ENCODE measurements around the gene RHOC. TPM values are rescaled to one million over a fixed set of nuclear protein-coding genes. Genes with fewer than 3 reads are reported as not detected.
A peak's percentile ranks its signal among the peaks of the same experiment; 100 is the strongest.
"Not testable (repeated sequence)": the region's sequence is repeated elsewhere in the genome, so short reads cannot be mapped to it uniquely, and the experiment has no call there.

RHOC gene
- total RNA-seq, 1 donor from 2014 or later, result 50.4 TPM

DNA sequence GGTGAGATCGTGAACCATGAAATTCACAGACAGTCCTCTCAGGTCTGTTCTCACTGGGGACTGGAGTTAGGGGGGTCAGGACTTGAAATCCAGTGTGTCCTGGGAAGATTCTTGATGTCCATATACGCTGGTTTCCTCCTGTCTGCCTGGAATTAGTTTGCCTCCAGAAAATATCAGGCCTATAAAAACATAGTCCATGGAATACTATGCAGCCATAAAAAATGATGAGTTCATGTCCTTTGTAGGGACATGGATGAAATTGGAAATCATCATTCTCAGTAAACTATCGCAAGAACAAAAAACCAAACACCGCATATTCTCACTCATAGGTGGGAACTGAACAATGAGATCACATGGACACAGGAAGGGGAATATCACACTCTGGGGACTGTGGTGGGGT is 17.3 kb upstream of the RHOC start:
- DNase-seq (ENCODE audit: low spot score); H3K9me3 Mint-ChIP-seq; H3K27ac Mint-ChIP-seq; H3K36me3 Mint-ChIP-seq (ENCODE audit: low read depth); H3K4me3 Mint-ChIP-seq; intact Hi-C loops (cut with micrococcal nuclease): not testable (repeated sequence)
- H3K27me3 Mint-ChIP-seq (ENCODE audit: insufficient read depth), result peaks cover 22% of the 10 kb centered on the region
- peaks cover 12% of the 10 kb centered on the region for H3K4me1 Mint-ChIP-seq (ENCODE audit: low read depth)

DNA sequence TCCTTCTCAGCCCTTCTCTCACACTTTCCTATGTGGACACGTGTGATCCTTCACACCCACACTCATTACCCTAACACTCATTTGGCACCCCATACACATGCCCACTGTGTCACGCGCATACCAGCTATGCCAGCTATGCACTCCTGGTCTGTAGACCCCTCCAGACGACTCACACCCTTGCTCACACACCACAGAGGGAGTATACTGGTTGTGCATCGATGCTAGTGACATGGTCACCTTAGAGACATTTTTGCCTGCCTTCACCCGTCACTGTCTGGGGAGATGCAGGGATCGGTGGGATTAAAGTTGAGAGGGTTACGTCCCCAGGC is 16.5 kb upstream of the RHOC start:
- DNase-seq (ENCODE audit: low spot score), result no peak
- intact Hi-C loops (cut with micrococcal nuclease), result no loop called here
- Mint-ChIP-seq H3K9me3 (no peaks in the 10 kb centered on the region), H3K4me3 (no peak overlapping the region), H3K4me1 (ENCODE audit: low read depth) (peaks cover 16% of the 10 kb centered on the region), H3K27ac (no peak overlapping the region), H3K27me3 (ENCODE audit: insufficient read depth) (peaks cover 22% of the 10 kb centered on the region), H3K36me3 (ENCODE audit: low read depth) (no peaks in the 10 kb centered on the region)

DNA sequence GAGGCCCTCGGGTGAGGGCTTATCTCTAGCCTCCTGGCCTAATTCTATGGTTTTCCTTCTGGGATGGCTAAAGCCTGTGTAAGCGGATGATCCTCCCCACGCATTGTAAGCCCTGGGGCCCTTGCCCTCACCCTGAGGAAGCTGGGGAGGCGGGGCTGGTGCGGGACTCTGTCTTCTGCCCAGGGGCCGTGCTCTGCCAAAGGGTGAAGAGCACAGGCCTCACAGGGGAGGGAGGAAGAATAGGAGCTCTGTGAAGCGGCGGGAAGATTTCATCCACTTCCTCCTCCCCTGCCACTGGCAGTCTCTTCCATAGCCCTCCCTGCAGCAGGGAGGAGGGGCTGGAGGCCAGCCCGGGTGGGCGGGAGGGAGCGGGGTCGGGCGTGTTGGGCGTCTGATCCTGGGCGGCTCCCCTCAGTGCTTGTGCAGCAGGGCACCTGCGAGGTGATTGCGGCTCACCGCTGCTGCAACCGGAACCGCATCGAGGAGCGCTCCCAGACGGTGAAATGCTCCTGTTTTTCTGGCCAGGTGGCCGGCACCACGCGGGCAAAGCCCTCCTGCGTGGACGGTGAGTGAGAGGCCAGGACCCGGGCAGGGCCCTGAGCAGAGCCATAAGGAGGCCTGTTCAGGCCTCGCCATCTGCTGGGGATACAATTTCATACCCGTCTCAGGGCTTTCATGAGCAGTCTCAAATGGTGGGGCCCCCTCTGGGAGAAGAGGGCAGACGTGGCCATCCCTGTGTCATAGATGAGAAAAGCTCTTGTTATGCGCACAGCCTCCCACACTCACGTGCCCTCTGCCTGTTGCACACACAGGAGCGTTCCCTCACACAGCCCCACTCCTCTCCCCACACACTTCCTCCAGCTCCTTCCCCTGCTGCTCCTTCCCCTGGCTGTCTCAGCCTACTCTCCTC is 15.9 kb upstream of the RHOC start:
- intact Hi-C loops (cut with micrococcal nuclease), result no loop called here
- Mint-ChIP-seq H3K4me3 (no peak overlapping the region), H3K4me1 (ENCODE audit: low read depth) (peaks cover 22% of the 10 kb centered on the region), H3K27ac (no peak overlapping the region), H3K36me3 (ENCODE audit: low read depth) (no peaks in the 10 kb centered on the region), H3K9me3 (no peaks in the 10 kb centered on the region), H3K27me3 (ENCODE audit: insufficient read depth) (peaks cover 21% of the 10 kb centered on the region)
- no peak for DNase-seq (ENCODE audit: low spot score)

DNA sequence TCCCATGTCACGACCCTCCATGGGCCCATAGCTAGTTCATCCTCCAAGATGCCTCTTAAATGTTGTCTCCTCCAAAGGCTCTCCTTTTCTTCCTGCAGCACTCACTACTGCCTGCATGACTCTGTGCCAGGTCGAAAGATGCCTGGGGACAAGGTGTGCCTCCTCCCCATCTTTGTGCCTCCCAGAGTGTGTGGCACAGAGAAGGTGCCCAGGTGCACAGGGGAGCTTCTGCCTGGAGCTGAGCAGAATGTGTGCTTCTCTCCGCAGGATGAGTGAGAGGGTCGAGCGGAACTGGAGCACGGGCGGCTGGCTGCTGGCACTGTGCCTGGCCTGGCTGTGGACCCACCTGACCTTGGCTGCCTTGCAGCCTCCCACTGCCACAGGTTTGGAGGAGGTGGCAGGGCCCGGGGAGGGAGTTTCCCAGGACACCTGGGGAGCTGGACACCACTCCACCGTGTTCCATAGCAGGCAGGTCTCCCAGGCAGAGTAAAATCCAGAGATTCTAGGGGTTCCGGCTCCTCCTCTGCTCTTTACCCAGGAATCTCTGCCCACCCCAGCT is 15.1 kb upstream of the RHOC start:
- Mint-ChIP-seq H3K36me3 (ENCODE audit: low read depth) (no peaks in the 10 kb centered on the region), H3K9me3 (no peaks in the 10 kb centered on the region), H3K27me3 (ENCODE audit: insufficient read depth) (peaks cover 20% of the 10 kb centered on the region), H3K4me1 (ENCODE audit: low read depth) (peaks cover 30% of the 10 kb centered on the region), H3K27ac (no peak overlapping the region), H3K4me3 (no peak overlapping the region)
- DNase-seq (ENCODE audit: low spot score), result no peak
- intact Hi-C loops (cut with micrococcal nuclease), result no loop called here

DNA sequence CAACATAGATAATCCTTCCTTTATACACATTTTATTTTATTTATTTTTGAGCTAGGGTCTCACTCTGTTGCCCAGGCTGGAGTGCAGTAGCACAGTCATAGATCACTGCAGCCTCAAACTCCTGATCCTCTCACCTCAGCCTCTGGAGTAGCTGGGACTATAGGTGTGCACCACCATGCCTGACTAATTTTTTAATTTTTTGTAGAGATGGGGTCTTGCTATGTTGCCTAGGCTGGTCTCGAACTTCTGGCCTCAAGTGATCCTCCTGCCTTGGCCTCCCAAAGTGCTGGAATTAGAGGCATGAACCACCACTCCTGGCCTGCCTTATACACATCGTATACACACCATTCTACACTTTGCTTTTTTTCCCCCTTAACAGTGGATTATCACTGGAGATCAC is 14.4 kb upstream of the RHOC start:
- H3K27ac Mint-ChIP-seq; intact Hi-C loops (cut with micrococcal nuclease); H3K9me3 Mint-ChIP-seq; DNase-seq (ENCODE audit: low spot score); H3K36me3 Mint-ChIP-seq (ENCODE audit: low read depth); H3K4me3 Mint-ChIP-seq: not testable (repeated sequence)
- H3K4me1 Mint-ChIP-seq (ENCODE audit: low read depth), result peaks cover 38% of the 10 kb centered on the region
- H3K27me3 Mint-ChIP-seq (ENCODE audit: insufficient read depth), result peaks cover 13% of the 10 kb centered on the region

DNA sequence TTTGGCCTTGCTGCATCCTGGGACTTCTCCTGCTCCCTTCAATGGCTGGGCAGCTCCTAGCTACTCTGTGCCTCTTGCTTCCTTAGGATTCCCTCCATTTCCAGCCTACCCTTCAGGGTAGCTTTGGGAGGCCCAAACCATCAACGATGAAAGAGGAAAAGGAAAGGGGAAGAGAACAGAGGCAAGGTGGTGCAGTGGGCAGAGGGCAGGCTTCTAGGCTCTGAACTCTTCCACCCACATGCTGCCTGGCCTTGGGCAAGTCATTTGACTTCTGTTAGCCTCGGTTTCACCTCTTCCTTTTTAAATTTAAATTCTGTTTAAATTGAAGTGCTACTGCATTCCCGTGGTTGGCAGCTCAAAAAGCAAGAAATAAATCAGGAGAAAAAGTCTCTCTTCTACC is 13.9 kb upstream of the RHOC start:
- Mint-ChIP-seq H3K4me1 (ENCODE audit: low read depth) (peaks cover 42% of the 10 kb centered on the region), H3K9me3 (no peaks in the 10 kb centered on the region), H3K27me3 (ENCODE audit: insufficient read depth) (peaks cover 12% of the 10 kb centered on the region), H3K27ac (no peak overlapping the region), H3K36me3 (ENCODE audit: low read depth) (no peaks in the 10 kb centered on the region), H3K4me3 (no peak overlapping the region)
- intact Hi-C loops (cut with micrococcal nuclease), result no loop called here
- DNase-seq (ENCODE audit: low spot score), result no peak

DNA sequence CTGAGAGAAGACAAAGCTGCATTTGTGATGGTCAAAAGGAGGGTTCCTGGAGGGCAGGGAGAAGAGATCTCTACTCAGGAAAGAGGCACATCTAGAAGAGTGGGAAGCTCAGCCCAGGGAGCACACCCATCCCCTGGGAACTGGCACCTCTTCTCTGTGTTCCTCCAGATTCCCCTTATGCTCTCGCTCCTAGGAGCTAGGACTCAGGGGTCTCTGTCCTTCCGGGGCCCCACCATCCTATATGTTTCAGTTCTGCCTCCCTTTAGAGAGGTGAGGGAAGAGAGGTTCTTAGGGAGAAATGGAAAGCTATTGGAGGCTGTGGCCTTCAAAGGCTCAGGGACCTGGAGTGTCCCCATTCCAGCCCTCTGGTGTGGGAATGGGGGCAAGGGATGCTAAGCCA is 12.8 kb upstream of the RHOC start:
- Mint-ChIP-seq H3K27me3 (ENCODE audit: insufficient read depth) (peaks cover 15% of the 10 kb centered on the region), H3K4me3 (no peak overlapping the region), H3K36me3 (ENCODE audit: low read depth) (no peaks in the 10 kb centered on the region), H3K4me1 (ENCODE audit: low read depth) (peaks cover 45% of the 10 kb centered on the region), H3K27ac (no peak overlapping the region), H3K9me3 (no peaks in the 10 kb centered on the region)
- no peak for DNase-seq (ENCODE audit: low spot score)
- intact Hi-C loops (cut with micrococcal nuclease), result loop anchor here (5.0 kb wide), 2 partner anchors 1093 to 1628 kb away; partner anchors contain the start of gene RSBN1

DNA sequence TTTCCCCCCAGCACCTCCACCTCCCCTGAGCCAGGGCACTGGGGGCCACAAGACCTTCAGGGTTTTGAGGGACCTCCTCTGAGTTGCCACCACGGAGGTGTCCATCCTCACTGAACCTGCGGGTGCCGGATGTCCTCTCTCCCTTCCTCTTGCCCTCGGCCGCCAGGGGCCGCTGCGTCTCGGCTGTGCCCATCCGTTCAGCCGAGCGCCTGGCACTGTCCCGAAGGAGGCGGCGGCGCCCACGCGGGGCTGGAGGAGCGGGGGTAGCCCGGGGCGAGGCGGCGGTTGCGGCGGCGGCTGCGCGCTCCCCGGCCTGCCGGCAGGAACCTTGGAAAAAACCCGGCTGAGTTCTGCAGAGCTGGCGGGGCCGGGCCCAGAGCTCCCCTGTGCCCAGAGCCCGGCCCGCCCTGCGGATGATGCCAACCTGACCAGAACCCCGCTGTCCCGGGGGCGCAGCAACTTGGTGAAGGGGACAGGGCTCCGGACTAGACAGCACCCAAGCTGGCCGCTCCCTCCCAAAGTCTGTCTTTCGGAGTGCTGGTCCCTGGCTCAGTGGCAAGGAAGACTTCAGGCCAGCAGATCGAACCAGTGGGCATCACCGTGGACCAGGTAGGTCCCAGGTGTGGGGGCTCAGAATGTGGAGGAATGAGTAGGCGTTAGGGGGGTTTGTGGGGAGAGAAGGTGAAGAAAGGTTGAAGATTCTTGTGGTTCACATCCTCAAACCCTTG is 11.9 kb upstream of the RHOC start:
- Mint-ChIP-seq H3K4me1 (ENCODE audit: low read depth) (peaks cover 48% of the 10 kb centered on the region), H3K4me3 (peak overlapping the region; percentile 68), H3K27ac (no peak overlapping the region), H3K36me3 (ENCODE audit: low read depth) (peaks cover under 1% of the 10 kb centered on the region), H3K27me3 (ENCODE audit: insufficient read depth) (peaks cover 23% of the 10 kb centered on the region), H3K9me3 (no peaks in the 10 kb centered on the region)
- intact Hi-C loops (cut with micrococcal nuclease), result loop anchor here (1.0 to 5.0 kb wide), 4 partner anchors 162 to 1628 kb away; partner anchors contain the start of gene RSBN1
- peak; percentile 70 for DNase-seq (ENCODE audit: low spot score)

DNA sequence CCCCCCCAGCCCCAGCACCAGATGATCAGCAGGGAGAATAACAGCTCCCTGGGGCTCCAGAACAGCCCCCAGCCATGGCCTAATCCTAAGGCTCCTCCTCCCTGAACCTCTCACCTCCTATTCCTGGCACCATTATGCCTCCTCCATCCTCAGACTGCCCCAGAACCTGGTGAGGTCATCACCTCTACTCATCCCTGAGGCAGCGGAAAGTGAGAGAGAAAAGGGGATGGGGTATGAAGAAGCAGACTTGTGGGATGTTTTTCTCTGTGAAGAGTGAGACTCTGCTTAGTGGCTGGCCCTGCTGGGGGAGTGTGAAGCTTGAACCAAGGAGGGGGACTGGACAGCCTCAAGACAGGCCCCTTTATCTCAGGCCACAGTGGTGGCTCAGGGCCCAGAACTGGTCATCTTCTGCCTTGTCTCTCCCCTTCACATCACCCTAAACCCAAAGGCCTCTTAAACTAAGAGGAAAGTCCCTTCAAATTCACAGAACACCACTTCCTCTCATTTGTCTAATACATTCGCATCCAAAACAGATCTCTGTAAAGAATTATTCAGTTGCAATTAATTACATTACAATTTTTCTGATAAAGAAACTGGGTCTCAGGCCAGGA is 10.4 kb upstream of the RHOC start:
- Mint-ChIP-seq H3K27ac (no peak overlapping the region), H3K9me3 (no peaks in the 10 kb centered on the region), H3K4me1 (ENCODE audit: low read depth) (peaks cover 41% of the 10 kb centered on the region), H3K4me3 (no peak overlapping the region), H3K27me3 (ENCODE audit: insufficient read depth) (peaks cover 34% of the 10 kb centered on the region), H3K36me3 (ENCODE audit: low read depth) (peaks cover 1% of the 10 kb centered on the region)
- intact Hi-C loops (cut with micrococcal nuclease), result loop anchor here (2.0 to 5.0 kb wide), 6 partner anchors 355 to 1630 kb away; partner anchors contain the start of genes LRIG2, MAGI3 and RSBN1
- DNase-seq (ENCODE audit: low spot score), result no peak

DNA sequence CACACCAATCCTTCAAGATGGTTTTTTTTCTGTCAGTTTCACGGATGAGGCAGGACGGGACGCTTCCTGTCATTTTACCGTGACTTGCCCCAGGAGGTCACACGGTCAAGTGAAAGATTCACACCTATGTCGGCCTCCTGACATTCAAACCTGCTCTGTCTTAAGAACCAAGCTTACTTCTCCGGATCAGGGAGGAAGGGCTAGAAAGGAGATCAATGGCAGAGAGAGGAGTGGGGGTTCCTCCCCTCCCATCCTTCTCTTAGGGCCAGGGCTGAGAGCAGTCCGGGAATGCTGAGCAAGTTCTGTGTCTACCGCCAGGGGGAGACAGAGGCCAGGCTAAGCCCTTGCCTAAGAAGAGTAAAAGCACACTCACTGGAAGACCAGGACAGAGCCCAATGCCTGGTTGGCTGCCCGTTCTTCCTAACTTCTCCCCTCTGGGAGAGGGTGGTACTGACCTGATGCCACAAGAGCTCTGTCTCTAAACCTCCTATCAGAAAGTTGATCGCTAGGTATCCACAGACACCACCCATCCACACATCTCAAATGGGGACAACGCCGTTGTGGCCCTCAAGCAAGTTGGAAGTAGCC is 9.3 kb upstream of the RHOC start:
- intact Hi-C loops (cut with micrococcal nuclease), result loop anchor here (1.0 to 5.0 kb wide), 7 partner anchors 88 to 1631 kb away; partner anchors contain the start of genes LRIG2, MAGI3 and RSBN1
- peak overlapping the region; percentile 86 for H3K4me3 Mint-ChIP-seq
- H3K27me3 Mint-ChIP-seq (ENCODE audit: insufficient read depth), result peaks cover 30% of the 10 kb centered on the region
- H3K27ac Mint-ChIP-seq, result no peak overlapping the region
- H3K36me3 Mint-ChIP-seq (ENCODE audit: low read depth), result peaks cover 1% of the 10 kb centered on the region
- H3K4me1 Mint-ChIP-seq (ENCODE audit: low read depth), result peaks cover 41% of the 10 kb centered on the region
- no peaks in the 10 kb centered on the region for H3K9me3 Mint-ChIP-seq
- DNase-seq (ENCODE audit: low spot score), result peak; percentile 72

DNA sequence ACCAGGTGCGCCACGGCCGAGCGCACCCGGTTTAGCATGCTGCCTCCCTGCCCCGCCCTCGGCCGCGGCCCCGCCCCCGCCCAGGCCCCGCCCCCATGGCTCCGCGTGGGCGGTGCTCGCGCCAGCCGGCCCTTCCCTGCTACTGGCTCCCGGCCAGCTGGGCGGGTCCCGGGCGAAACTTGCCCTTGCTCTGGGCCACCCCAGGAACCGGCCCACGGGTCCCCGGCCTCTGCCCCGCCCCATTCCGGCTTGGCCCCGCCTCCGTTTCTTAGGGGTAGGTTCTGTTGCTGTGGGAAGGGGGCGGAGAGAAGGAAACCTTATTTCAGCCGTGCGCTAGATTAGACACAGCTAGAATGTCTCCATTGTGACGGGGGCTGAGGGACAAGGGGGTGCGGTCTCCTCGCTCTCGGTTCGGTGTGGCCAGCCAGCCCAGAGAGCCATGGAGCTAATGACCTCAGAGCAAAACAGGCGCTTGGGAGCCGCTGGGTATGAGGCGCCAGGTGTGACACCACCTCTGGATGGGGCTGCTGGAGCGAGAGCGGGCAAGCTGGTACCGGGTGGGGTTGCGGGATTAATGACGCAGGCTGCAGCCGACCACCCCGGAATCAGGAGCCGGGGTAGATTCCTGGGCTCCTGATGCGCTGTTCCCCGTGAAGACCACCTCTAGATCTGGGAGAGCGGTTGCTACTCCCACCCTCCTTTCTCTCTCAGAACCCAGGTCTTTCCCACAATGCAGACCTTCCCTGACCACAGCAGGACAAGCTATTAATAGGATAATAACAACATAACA is 8.5 kb upstream of the RHOC start, which contains the start of gene PPM1J:
TSS of gene PPM1J (minus strand) at position 69 of the 790 bp plus-strand sequence. CDS start at position 38, 31 bp downstream.
- peak within 1 kb of the TSS; percentile 27 for H3K27ac Mint-ChIP-seq
- intact Hi-C loops (cut with micrococcal nuclease), result loop anchor here (1.0 to 5.0 kb wide), 12 partner anchors 8 to 1632 kb away; partner anchors contain the start of genes CAPZA1, LRIG2, MAGI3 and RHOC
- peaks cover 1% of the 10 kb centered on the region for H3K36me3 Mint-ChIP-seq (ENCODE audit: low read depth)
- H3K4me3 Mint-ChIP-seq, result peak within 1 kb of the TSS; percentile 86
- peaks cover 29% of the 10 kb centered on the region for H3K27me3 Mint-ChIP-seq (ENCODE audit: insufficient read depth)
- DNase-seq (ENCODE audit: low spot score), result peak; percentile 99
- no peaks in the 10 kb centered on the region for H3K9me3 Mint-ChIP-seq
- H3K4me1 Mint-ChIP-seq (ENCODE audit: low read depth), result peaks cover 41% of the 10 kb centered on the region
